ENCODE measurements around the gene SVIL.

SVIL gene

GRCh38 chr10:29535778-29536453 is 98.9 kb downstream of the SVIL start:
- POLR2A ChIA-PET = no interaction called here
- CTCF ChIA-PET = interaction anchor here (0.7 to 4.5 kb wide), 25 partner anchors 9 to 340 kb away, joined by 3 to 58 read pairs (median 5); no protein-coding TSS in a partner anchor
- no peak for TF ChIP-seq CTCF (IDR thresholded peaks at IDR 0.05; ENCODE audit: insufficient read depth, low read length, missing control alignments)
- DNase-seq (ENCODE audit: low read depth, low spot score) = no peak
- H3K4me3 ChIP-seq (ENCODE audit: low read depth, low read length) = peak overlapping the region; percentile 40

GRCh38 chr10:29535012-29535777 is 99.6 kb downstream of the SVIL start:
- TF ChIP-seq CTCF (IDR thresholded peaks at IDR 0.05; ENCODE audit: insufficient read depth, low read length, missing control alignments) = peak; percentile 86
- POLR2A ChIA-PET = no interaction called here
- H3K4me3 ChIP-seq (ENCODE audit: low read depth, low read length) = peak overlapping the region; percentile 40
- peak; percentile 69 for DNase-seq (ENCODE audit: low read depth, low spot score)
- CTCF ChIA-PET = interaction anchor here (0.6 to 4.5 kb wide), 34 partner anchors 8 to 416 kb away, joined by 3 to 58 read pairs (median 4); no protein-coding TSS in a partner anchor

GRCh38 chr10:29534590-29534989 is 100.2 kb downstream of the SVIL start:
- CTCF ChIA-PET = interaction anchor here (0.8 to 4.5 kb wide), 22 partner anchors 7 to 416 kb away, joined by 3 to 58 read pairs (median 5); no protein-coding TSS in a partner anchor
- TF ChIP-seq CTCF (IDR thresholded peaks at IDR 0.05; ENCODE audit: insufficient read depth, low read length, missing control alignments) = no peak
- no peak overlapping the region for H3K4me3 ChIP-seq (ENCODE audit: low read depth, low read length)
- DNase-seq (ENCODE audit: low read depth, low spot score) = no peak
- POLR2A ChIA-PET = no interaction called here

- POLR2A ChIA-PET = no interaction called here
- DNase-seq (ENCODE audit: low read depth, low spot score) = no peak
- no peak overlapping the region for H3K4me3 ChIP-seq (ENCODE audit: low read depth, low read length)
- no peak for TF ChIP-seq CTCF (IDR thresholded peaks at IDR 0.05; ENCODE audit: insufficient read depth, low read length, missing control alignments)
- CTCF ChIA-PET = interaction anchor here (0.8 to 4.5 kb wide), 12 partner anchors 10 to 203 kb away, joined by 3 to 58 read pairs (median 5); no protein-coding TSS in a partner anchor
These were observed 101.0 kb downstream of the SVIL start for GRCh38 chr10:29533696-29534285.

GRCh38 chr10:29533046-29533445 is 101.7 kb downstream of the SVIL start:
- TF ChIP-seq CTCF (IDR thresholded peaks at IDR 0.05; ENCODE audit: insufficient read depth, low read length, missing control alignments) = no peak
- ChIA-PET CTCF (interaction anchor here (1.3 to 4.5 kb wide), 5 partner anchors 9 to 36 kb away, joined by 3 to 58 read pairs (median 45); no protein-coding TSS in a partner anchor), POLR2A (no interaction called here)

More at GRCh38 chr10:29533046-29533445, 101.7 kb downstream of the SVIL start:
- DNase-seq (ENCODE audit: low read depth, low spot score) = no peak
- H3K4me3 ChIP-seq (ENCODE audit: low read depth, low read length) = no peak overlapping the region

Measured in AG04449 (cell line).